K562 (cell line): ENCODE results near the gene VAT1L. TPM values are rescaled to one million over a fixed set of nuclear protein-coding genes. Genes with fewer than 3 reads are reported as not detected.

Experiments used
- ARID4B ChIP-seq: sonication (generic); formaldehyde crosslinking; IDR thresholded peaks from 2 replicates; pipeline ENCODE4 v1.8.0; 2022; ENCODE audit warnings: mild to moderate bottlenecking, missing genetic modification reagents
- BRCA1 ChIP-seq, 2 experiments: fragments of 450-650 bp in 1 of 2; sonication (generic) in 1 of 2; formaldehyde crosslinking in 1 of 2; IDR thresholded peaks; 2 replicates each; pipeline versions ENCODE4 v1.5.0 to v1.6.1; 2017 to 2020; ENCODE audit warnings: mild to moderate bottlenecking in 1 of 2, missing genetic modification reagents in 1 of 2
- DIDO1 ChIP-seq: fragments of 450-650 bp; IDR thresholded peaks from 2 replicates; pipeline ENCODE4 v1.6.1; 2016; ENCODE audit warnings: low read depth, missing biosample characterization, missing genetic modification characterization
- ELF1 ChIP-seq: fragments of 200-800 bp; sonication (Bioruptor generic); IDR thresholded peaks from 2 replicates; pipeline ENCODE4 v1.6.1; 2016; ENCODE audit warnings: missing genetic modification characterization, missing compliant biosample characterization
- EP400 ChIP-seq: fragments of 450-650 bp; IDR thresholded peaks from 2 replicates; pipeline ENCODE4 v1.6.1; 2017; ENCODE audit warnings: antibody characterized with exemption, mild to moderate bottlenecking, moderate library complexity
- FOXJ3 ChIP-seq: sonication (generic); formaldehyde crosslinking; IDR thresholded peaks from 2 replicates; pipeline ENCODE4 v1.4.0; 2020; ENCODE audit warnings: mild to moderate bottlenecking, missing genetic modification reagents
- HMG20A ChIP-seq: fragments of 450-650 bp; formaldehyde crosslinking; conservative IDR thresholded peaks from 2 replicates; pipeline ENCODE4 v1.4.0; 2020; ENCODE audit warnings: mild to moderate bottlenecking, mixed read lengths
- HMGN3 ChIP-seq: IDR thresholded peaks from 2 replicates; pipeline ENCODE4 v1.6.1; 2011; ENCODE audit warnings: borderline replicate concordance, low read depth, mild to moderate bottlenecking, mixed read lengths, low read length; ENCODE audit not compliant: insufficient read length; ENCODE audit errors: extremely low read depth
- HNRNPK ChIP-seq: fragments of 200-400 bp; formaldehyde crosslinking; IDR thresholded peaks from one replicate; pipeline ENCODE4 v1.6.1; 2018; ENCODE audit warnings: mild to moderate bottlenecking, low read depth, low read length; ENCODE audit not compliant: poor library complexity, severe bottlenecking
- KDM5B ChIP-seq: fragments of 200-600 bp; sonication (generic); IDR thresholded peaks from 2 replicates; pipeline ENCODE4 v1.6.1; 2012; ENCODE audit warnings: low read depth, mild to moderate bottlenecking, moderate library complexity, low read length, control low read depth, inconsistent platforms; ENCODE audit not compliant: insufficient replicate concordance
- MECOM ChIP-seq: fragments of 250-450 bp; sonication (Bioruptor Pico); IDR thresholded peaks from 2 replicates; pipeline ENCODE4 v1.8.0; 2022; ENCODE audit warnings: inconsistent platforms
- NUFIP1 ChIP-seq: fragments of 450-650 bp; IDR thresholded peaks from 2 replicates; pipeline ENCODE4 v1.6.1; 2018; ENCODE audit not compliant: partially characterized antibody
- PHF20 ChIP-seq: fragments of 450-650 bp; IDR thresholded peaks from 2 replicates; pipeline ENCODE4 v1.6.1; 2018; ENCODE audit not compliant: partially characterized antibody
- RBM15 ChIP-seq: fragments of 200-400 bp; formaldehyde crosslinking; IDR thresholded peaks from 2 replicates; pipeline ENCODE4 v1.6.1; 2018; ENCODE audit warnings: mild to moderate bottlenecking, low read length, moderate library complexity; ENCODE audit not compliant: insufficient read depth
- SLC30A9 ChIP-seq: fragments of 250-450 bp; sonication (Bioruptor Pico); IDR thresholded peaks from 2 replicates; pipeline ENCODE4 v1.8.0; 2022; ENCODE audit warnings: mild to moderate bottlenecking, moderate library complexity
- SRF ChIP-seq, 2 experiments: fragments of 250-450, 450-650 bp in 1 of 2; sonication (Bioruptor Pico) in 1 of 2; sonication (generic) in 1 of 2; formaldehyde crosslinking; IDR thresholded peaks; 2 replicates each; pipeline versions ENCODE4 v1.5.0 to v1.5.1; 2020 to 2022; ENCODE audit warnings: mild to moderate bottlenecking in 1 of 2, missing genetic modification reagents in 1 of 2
- THAP12 ChIP-seq: fragments of 250-450 bp; sonication (Bioruptor Pico); IDR thresholded peaks from 2 replicates; pipeline ENCODE4 v1.9.0; 2021; ENCODE audit warnings: mild to moderate bottlenecking, inconsistent platforms
- ZC3H8 ChIP-seq: fragments of 450-650 bp; IDR thresholded peaks from 2 replicates; pipeline ENCODE4 v1.6.1; 2017
- ZNF12 ChIP-seq: sonication (generic); formaldehyde crosslinking; IDR thresholded peaks from 2 replicates; pipeline ENCODE4 v1.4.0; 2020; ENCODE audit warnings: mild to moderate bottlenecking, missing genetic modification reagents
- ZNF140 ChIP-seq: fragments of 250-450 bp; sonication (Bioruptor Pico); IDR thresholded peaks from 2 replicates; pipeline ENCODE4 v1.8.0; 2021; ENCODE audit warnings: moderate library complexity, mild to moderate bottlenecking, inconsistent platforms
- ZNF511 ChIP-seq: sonication (generic); formaldehyde crosslinking; IDR thresholded peaks from 2 replicates; pipeline ENCODE4 v1.8.0; 2022; ENCODE audit warnings: mild to moderate bottlenecking, missing genetic modification reagents
- ZNF589 ChIP-seq: fragments of 200-800 bp; sonication (Bioruptor generic); IDR thresholded peaks from 2 replicates; pipeline ENCODE4 v1.6.1; 2016; ENCODE audit warnings: low read depth, missing genetic modification characterization, missing compliant biosample characterization
- ZNF830 ChIP-seq: fragments of 250-450 bp; sonication (Bioruptor Pico); IDR thresholded peaks from 2 replicates; pipeline ENCODE4 v1.5.0; 2021; ENCODE audit warnings: mild to moderate bottlenecking
- ZZZ3 ChIP-seq: fragments of 450-650 bp; IDR thresholded peaks from 2 replicates; pipeline ENCODE4 v1.6.1; 2016; ENCODE audit warnings: antibody characterized with exemption, mild to moderate bottlenecking, moderate library complexity
- polyA plus RNA-seq, 8 experiments: library from polyadenylated mRNA; depleted of rRNA in 4 of 8; stranded (reverse) in 5 of 8; unstranded in 3 of 8; fragments of >200 nt; fragmentation: Nextera tagmentation in 2 of 8; fragmentation: Illumina TruSeq in 1 of 8; extraction: Ambion mirVana in 2 of 8; extraction: Trizol in 1 of 8; gene quantifications; 2 replicates each; pipeline versions ENCODE4 v1.2.1 to v1.2.3, GENCODE V29; 2011 to 2014; ENCODE audit warnings: inconsistent platforms in 1 of 8, missing spikeins in 1 of 8
- total RNA-seq, 7 experiments: library from RNA; depleted of rRNA in 6 of 7; stranded (reverse); fragments of >200 nt in 6 of 7; fragmentation: Illumina TruSeq in 2 of 7; extraction: Trizol in 2 of 7; gene quantifications; 2 replicates each; pipeline versions ENCODE4 v1.2.1 to v1.2.3, GENCODE V29; 2011 to 2021; ENCODE audit warnings: low replicate concordance in 1 of 7

VAT1L gene
- total and polyA plus RNA-seq, 9 of the 15 experiments (the other 6 are each of a cell fraction or from before 2014, with no cell fraction given) = 0.01 TPM; not detected in 8

- TF ChIP-seq SLC30A9 (CRISPR knock-in tag) (no peak), ZNF830 (CRISPR knock-in tag) (no peak), ZC3H8 (no peak), ELF1 (no peak), HMG20A (CRISPR knock-in tag) (no peak), KDM5B (no peak), RBM15 (no peak), ZNF12 (CRISPR knock-in tag) (no peak), HMGN3 (no peak), NUFIP1 (no peak), FOXJ3 (CRISPR knock-in tag) (no peak), ZZZ3 (no peak), ZNF140 (CRISPR knock-in tag) (0 out of 2 replicates have a peak, but pooled peaks have one; percentile 22), ARID4B (CRISPR knock-in tag) (no peak), ZNF511 (CRISPR knock-in tag) (no peak), BRCA1 (IDR thresholded peaks at IDR 0.05) (no peak), BRCA1 (CRISPR knock-in tag; IDR thresholded peaks at IDR 0.05) (no peak), PHF20 (no peak), EP400 (no peak), MECOM (CRISPR knock-in tag) (peak; percentile 77), SRF (CRISPR knock-in tag; IDR thresholded peaks at IDR 0.05) (peak in 1 of 2 experiments; percentile 64; a peak in 1 of 4 replicates), DIDO1 (peak; percentile 91), ZNF589 (peak; percentile 99), THAP12 (CRISPR knock-in tag) (no peak), HNRNPK (no peak)
These were observed 48.8 kb upstream of the VAT1L start (continued) for GRCh38 chr16:77739559-77739892.
